DND-41 (cell line): ENCODE data around the gene EREG.

ENCODE experiments used
- ATAC-seq: fragments of 200-7000 bp; cut with Tn5 transposase; 3 replicates; pipeline ENCODE4 v1.9.1; 2021; ENCODE audit warnings: low read depth; ENCODE audit not compliant: insufficient read depth
- DNase-seq: peaks from one replicate; pipeline ENCODE4 v3.0.0-alpha.2; 2020
- H2AFZ ChIP-seq: 2 replicates; pipeline ENCODE4 v1.6.0; 2012; ENCODE audit warnings: low read depth, low read length
- H3K27ac ChIP-seq: 2 replicates; pipeline ENCODE4 v1.5.1; 2012; ENCODE audit warnings: low read length, inconsistent platforms
- H3K27me3 ChIP-seq: fragments of 200-600 bp; sonication (generic); 2 replicates; pipeline ENCODE4 v1.6.0; 2012; ENCODE audit warnings: low read length, mild to moderate bottlenecking, inconsistent platforms; ENCODE audit not compliant: insufficient read depth, poor library complexity
- H3K36me3 ChIP-seq: 2 replicates; pipeline ENCODE4 v1.5.1; 2012; ENCODE audit warnings: low read length, inconsistent platforms; ENCODE audit not compliant: insufficient read depth
- H3K4me1 ChIP-seq: 2 replicates; pipeline ENCODE4 v1.5.1; 2012; ENCODE audit warnings: mild to moderate bottlenecking, low read length; ENCODE audit not compliant: insufficient read depth
- H3K4me2 ChIP-seq: 2 replicates; pipeline ENCODE4 v1.6.0; 2012; ENCODE audit warnings: mild to moderate bottlenecking, moderate library complexity, low read length, inconsistent platforms; ENCODE audit not compliant: insufficient read depth
- H3K4me3 ChIP-seq, 2 experiments: fragments of 200-600 bp in 1 of 2; shearing (Covaris generic) in 1 of 2; 2 replicates each; pipeline ENCODE4 v1.5.1; 2012 to 2016; ENCODE audit warnings: inconsistent platforms in 2 of 2, low read length in 2 of 2, mild to moderate bottlenecking in 2 of 2, low read depth in 1 of 2, moderate library complexity in 1 of 2
- H3K79me2 ChIP-seq: 2 replicates; pipeline ENCODE4 v1.6.0; 2012; ENCODE audit warnings: low read length, inconsistent platforms; ENCODE audit not compliant: insufficient read depth
- H3K9ac ChIP-seq: 2 replicates; pipeline ENCODE4 v1.6.0; 2012; ENCODE audit warnings: low read depth, mild to moderate bottlenecking, inconsistent platforms, low read length, moderate library complexity
- H3K9me3 ChIP-seq: 2 replicates; pipeline ENCODE4 v1.5.1; 2012; ENCODE audit warnings: low read length, moderate library complexity, mild to moderate bottlenecking, inconsistent platforms; ENCODE audit not compliant: insufficient read depth, severe bottlenecking
- H4K20me1 ChIP-seq: 2 replicates; pipeline ENCODE4 v1.6.0; 2012; ENCODE audit warnings: low read length; ENCODE audit not compliant: insufficient read depth
- EZH2 ChIP-seq: IDR thresholded peaks from 3 replicates; pipeline ENCODE4 v1.6.1; 2012; ENCODE audit warnings: borderline replicate concordance, low read depth, mild to moderate bottlenecking, moderate library complexity, low read length, inconsistent platforms; ENCODE audit not compliant: severe bottlenecking
- TF ChIP-seq, protein P1 (sequence below): IDR thresholded peaks from 2 replicates; pipeline ENCODE4 v1.5.1; 2012; ENCODE audit warnings: borderline replicate concordance, low read length, moderate library complexity, mild to moderate bottlenecking; ENCODE audit not compliant: poor library complexity, severe bottlenecking; ENCODE audit errors: extremely low read depth

EREG gene

DNA sequence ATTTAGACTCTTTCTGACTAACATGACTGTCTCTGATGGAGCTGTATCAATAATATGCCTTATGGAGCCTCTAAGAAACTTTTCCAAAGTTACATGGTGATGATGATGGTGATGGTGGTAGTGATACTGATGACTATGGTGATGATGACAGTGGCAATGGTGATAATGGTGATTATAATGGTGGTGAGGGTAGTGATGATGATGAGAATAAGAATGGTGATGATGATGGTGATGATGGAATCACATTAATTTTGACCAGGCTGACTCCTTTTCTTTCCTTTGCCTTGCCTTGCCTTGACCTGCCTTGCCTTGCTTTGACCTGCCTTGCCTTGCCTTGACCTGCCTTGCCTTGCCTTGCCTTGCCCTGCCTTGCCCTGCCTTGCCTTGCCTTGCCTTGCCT, 48.3 kb downstream of the EREG start:
- Histone ChIP-seq H3K36me3 (no peaks in the 10 kb centered on the region), H3K27ac (no peak overlapping the region), H3K9me3 (no peaks in the 10 kb centered on the region), H3K4me2 (no peak overlapping the region), H3K9ac (no peak overlapping the region), H3K79me2 (no peaks in the 10 kb centered on the region), H3K27me3 (no peaks in the 10 kb centered on the region), H3K4me1 (no peaks in the 10 kb centered on the region), H4K20me1 (no peaks in the 10 kb centered on the region), H2AFZ (no peak overlapping the region), H3K4me3 (no peak overlapping the region)
- DNase-seq (no peak), ATAC-seq (no peak)
- TF ChIP-seq, protein P1, sequence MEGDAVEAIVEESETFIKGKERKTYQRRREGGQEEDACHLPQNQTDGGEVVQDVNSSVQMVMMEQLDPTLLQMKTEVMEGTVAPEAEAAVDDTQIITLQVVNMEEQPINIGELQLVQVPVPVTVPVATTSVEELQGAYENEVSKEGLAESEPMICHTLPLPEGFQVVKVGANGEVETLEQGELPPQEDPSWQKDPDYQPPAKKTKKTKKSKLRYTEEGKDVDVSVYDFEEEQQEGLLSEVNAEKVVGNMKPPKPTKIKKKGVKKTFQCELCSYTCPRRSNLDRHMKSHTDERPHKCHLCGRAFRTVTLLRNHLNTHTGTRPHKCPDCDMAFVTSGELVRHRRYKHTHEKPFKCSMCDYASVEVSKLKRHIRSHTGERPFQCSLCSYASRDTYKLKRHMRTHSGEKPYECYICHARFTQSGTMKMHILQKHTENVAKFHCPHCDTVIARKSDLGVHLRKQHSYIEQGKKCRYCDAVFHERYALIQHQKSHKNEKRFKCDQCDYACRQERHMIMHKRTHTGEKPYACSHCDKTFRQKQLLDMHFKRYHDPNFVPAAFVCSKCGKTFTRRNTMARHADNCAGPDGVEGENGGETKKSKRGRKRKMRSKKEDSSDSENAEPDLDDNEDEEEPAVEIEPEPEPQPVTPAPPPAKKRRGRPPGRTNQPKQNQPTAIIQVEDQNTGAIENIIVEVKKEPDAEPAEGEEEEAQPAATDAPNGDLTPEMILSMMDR = no peak
- TF ChIP-seq EZH2 = no peak

- no peak overlapping the region for H3K9ac ChIP-seq
- ATAC-seq (no peak), DNase-seq (no peak)
- H2AFZ ChIP-seq = no peak overlapping the region
- no peaks in the 10 kb centered on the region for H3K79me2 ChIP-seq
- TF ChIP-seq, protein P1 = no peak
- no peak for TF ChIP-seq EZH2
- H3K36me3 ChIP-seq = no peaks in the 10 kb centered on the region
- H3K4me3 ChIP-seq = no peak overlapping the region
- no peaks in the 10 kb centered on the region for H3K9me3 ChIP-seq
- no peaks in the 10 kb centered on the region for H4K20me1 ChIP-seq
- H3K4me2 ChIP-seq = no peak overlapping the region
- no peaks in the 10 kb centered on the region for H3K4me1 ChIP-seq
- H3K27me3 ChIP-seq = no peaks in the 10 kb centered on the region
- no peak overlapping the region for H3K27ac ChIP-seq
These were observed 49.3 kb downstream of the EREG start for GRCh38 chr4:74414149-74414809.

GRCh38 chr4:74415602-74416300, 50.8 kb downstream of the EREG start:
- Histone ChIP-seq H4K20me1 (no peaks in the 10 kb centered on the region), H3K4me1 (no peaks in the 10 kb centered on the region), H3K9me3 (no peaks in the 10 kb centered on the region), H3K4me2 (no peak overlapping the region), H3K4me3 (no peak overlapping the region), H3K9ac (no peak overlapping the region), H3K27me3 (no peaks in the 10 kb centered on the region), H3K36me3 (no peaks in the 10 kb centered on the region), H2AFZ (no peak overlapping the region), H3K79me2 (no peaks in the 10 kb centered on the region), H3K27ac (no peak overlapping the region)
- ATAC-seq (no peak), DNase-seq (no peak)
- no peak for TF ChIP-seq EZH2
- TF ChIP-seq, protein P1 = no peak
